Activated CD4-positive, alpha-beta T cell treated with anti-CD3 and anti-CD28 coated beads, Interleukin-10, Interleukin-2, amounts not matched to agents 100 ng/mL and 50 ng/mL, durations not matched to agents 16 hours and 8 hours (primary cell): Measurements from ENCODE around the gene RPRD1B.
"Not testable (repeated sequence)": the region's sequence is repeated elsewhere in the genome, so short reads cannot be mapped to it uniquely, and the experiment has no call there.

ENCODE experiments used
- DNase-seq: peaks from one replicate; pipeline ENCODE4 v3.0.0-alpha.2; 2020

The RPRD1B gene

DNA sequence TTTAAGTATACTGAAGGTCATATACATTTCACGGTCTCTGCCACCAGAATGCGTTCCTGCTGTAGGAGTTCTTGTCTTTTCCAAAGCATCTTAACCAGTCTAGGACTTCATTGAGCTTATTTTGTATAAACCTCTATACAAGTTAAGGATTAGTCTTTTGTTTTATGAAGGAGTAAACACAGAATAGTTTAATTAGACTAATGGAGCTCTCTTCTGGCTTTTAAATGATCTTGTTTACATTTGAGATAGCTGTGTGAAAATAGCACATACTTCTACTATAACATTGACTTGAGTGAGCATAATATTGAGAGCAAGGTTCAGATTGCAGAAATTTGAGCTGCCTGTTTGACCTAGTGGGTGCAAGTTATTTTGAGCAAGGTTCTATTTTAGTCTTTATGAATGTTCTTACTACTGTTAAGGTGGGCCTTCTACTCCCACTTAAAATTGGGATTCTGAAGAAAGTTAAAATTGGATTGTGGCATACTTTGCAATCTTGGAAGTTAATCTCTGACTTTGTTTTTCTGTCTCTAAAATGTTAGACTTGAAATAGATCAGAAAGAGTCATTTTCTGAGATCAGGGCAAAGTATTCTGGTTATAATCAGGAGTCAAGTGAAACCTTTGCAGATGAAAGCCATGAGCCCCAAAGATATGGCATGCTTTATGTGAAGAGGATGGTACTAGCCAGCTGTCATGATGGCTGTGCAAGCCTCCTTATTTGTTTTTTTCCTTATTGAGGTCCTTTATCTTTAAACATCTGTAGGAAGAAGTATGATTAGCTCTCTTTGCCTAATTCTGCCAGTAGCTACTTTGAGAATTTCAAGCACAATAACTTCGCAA, 41.8 kb downstream of the RPRD1B start:
- no peak for DNase-seq

DNA sequence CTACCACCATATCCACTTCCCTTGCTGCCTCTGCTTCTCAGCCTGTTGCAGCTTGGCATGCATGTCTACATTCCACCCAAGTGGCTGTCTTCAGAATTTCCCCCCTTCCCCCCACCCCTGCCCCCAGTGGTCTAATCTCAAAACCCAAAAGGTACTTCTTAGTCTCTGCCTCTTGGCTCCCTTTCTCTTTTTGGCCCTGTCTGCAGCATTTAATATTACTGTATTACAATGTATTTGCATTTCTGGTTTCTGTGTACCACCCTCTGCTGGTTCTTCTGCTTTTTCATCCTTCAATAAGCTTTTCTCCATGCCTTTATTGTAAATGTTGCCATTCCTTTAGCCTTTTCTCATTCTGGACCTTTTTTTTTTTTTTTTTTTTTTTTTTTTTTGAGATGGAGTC, 43.0 kb downstream of the RPRD1B start:
- DNase-seq, result no peak

DNA sequence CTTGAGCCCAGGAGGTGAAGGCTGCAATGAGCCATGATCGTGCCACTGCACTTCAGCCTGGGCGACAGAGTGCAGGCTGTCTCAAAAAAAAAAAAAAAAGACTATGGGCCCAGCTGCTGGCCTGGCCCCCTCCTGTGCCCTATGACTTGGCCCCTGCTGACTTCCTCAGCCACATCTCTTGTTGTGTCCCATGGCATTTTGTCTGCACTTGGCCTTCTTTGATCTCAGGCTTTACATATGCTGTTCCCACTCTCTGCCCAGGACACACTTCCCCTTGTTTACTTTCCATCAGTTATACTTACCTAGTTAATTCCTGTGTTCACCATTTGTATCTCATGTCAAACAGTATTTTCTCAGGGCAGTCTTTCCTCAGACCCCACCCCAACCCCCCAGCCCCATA, 44.5 kb downstream of the RPRD1B start:
- no peak for DNase-seq

DNA sequence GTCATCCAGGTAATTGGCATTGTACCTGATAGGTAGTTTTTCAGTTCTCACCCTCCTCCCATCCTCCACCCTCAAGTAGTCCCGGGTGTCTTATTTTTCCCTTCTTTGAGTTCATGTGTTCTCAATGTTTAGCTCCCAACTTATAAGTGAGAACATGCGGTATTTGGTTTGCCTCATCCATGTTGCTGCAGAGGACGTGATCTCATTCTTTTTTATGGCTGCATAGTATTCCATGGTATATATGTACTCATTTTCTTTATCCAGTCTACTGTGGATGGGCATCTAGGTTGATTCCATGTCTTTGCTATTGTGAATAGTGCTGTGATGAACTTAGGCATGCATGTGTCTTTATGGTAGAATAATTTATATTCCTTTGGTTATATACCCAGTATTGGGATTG, 45.8 kb downstream of the RPRD1B start:
- DNase-seq, result no peak

DNA sequence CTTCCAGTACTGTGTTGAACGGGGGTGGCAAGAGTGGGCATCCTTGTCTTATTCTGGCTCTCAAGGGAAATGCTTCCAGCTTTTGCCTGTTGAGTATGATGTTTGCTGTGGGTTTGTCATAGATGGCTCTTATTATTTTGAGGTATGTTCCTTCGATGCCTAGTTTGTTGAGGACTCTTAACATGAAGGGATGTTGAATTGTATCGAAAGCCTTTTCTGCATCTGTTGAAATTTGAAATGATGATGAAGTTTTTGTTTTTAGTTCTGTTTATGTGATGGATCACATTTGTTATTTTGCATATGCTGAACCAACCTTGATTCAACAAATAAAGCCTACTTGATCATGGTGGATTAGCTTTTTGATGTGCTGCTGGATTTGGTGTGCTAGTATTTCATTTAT, 48.0 kb downstream of the RPRD1B start:
- no peak for DNase-seq

DNA sequence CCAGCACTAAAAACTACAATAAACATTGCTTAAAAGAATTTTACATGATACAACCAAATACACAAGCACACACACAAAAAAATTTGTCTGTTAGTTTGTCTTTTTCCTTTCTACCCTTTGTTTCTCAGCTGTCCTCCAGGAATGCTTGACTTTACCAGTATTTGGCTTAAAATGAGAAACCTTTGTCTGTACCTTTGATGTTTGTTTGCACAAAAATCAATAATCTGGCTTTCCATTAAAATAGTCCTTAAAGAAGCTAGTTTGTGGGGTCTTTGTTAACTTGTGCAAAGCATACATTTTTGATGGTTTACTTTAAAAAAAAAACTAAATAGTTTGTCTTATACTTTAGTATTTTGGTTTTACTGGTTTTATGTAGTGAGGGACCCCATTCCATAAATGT, 49.3 kb downstream of the RPRD1B start:
- DNase-seq, result no peak

DNA sequence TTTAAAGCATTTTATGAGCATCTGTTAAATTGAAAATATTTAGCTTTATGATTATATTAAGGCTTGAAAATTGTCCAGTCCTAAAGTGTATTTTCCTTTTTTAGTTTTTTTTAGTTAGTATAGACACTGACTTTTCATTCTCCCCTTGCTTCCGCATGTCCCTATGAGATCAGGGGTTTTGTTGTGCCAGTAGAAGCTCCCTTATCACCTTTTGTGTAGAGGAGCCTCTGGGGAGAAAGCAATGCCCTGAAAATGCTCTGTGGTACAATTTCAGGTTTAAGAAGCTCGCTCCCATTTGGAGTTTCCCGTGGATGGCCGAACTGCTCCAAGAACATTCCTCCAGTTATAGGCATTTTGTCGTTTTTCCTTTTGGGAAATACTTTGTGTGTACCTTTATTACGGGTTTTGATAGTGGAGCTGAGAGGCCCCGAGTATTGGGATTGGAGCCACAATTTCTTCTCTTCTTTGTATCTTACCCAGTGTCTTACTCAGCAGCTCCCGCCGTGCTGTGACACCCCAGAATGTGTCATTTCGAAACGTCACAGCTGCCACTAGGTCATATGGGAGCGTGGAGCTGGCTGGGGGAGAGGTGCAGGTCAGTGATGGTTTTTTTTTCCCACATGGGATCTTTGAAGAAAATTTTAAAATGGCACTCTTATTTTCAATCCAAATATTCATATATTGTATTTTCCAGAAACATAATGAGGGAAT, 49.9 kb downstream of the RPRD1B start:
- no peak for DNase-seq

DNA sequence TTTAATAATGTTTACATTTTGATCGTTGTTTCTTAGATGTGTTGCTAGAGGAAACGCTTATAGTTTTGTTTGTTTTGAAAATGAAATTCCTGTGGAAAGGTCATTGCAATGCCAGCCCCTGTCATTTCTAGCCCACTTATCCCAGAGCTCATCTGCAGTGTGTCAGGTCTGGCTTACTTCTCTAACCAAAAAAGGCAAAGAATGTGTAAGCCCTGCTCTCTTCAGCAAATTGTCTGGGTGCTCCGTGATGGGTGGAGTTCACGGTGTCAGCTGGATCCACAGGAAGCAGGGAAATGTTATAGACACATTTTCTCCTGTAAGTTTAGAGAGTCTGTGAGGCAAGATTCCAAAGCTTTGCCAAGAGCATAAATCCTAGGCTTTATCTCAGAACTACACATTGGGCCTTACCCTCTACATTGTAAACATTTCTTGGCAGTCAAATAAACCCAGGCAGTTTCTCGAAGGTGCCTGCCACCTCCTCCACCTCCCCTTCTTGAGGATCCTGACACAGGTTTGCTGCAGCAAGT, 50.9 kb downstream of the RPRD1B start:
- no peak for DNase-seq

DNA sequence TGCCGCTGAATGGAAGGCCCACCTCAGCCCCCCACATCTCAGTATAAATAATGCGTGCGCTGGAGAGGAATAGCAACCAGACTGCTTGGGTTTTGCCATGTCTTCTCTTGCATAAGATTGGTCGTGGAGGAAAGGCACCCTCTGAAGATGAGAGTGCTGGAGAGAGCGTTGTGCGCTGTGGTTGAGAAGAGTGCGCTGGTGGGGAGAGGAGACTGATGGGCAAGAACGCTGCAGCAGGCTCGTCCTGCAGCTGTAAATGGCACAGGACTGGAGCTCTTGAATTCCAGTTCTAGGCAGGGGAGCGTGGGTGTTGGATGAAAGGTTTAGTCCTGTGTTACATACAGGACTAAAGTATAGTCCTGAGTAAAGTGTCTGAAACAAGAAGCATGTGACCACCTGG, 51.5 kb downstream of the RPRD1B start:
- no peak for DNase-seq

DNA sequence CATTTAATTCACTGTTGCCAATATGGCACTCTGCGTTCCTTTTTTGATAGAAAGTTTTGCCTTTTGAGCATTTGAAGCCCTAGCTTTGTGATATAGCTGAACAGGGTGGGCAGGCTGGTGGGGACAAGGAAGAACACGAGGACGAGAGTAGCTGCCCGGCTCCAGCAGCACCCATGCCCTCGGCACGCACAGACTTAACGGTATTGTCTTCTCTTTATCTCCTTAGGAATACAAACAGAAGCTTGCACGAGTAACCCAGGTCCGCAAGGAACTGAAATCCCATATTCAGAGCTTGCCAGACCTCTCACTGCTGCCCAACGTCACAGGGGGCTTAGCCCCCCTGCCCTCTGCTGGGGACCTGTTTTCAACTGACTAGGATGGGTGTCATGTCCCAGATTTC, 56.0 kb downstream of the RPRD1B start:
- DNase-seq, result no peak

DNA sequence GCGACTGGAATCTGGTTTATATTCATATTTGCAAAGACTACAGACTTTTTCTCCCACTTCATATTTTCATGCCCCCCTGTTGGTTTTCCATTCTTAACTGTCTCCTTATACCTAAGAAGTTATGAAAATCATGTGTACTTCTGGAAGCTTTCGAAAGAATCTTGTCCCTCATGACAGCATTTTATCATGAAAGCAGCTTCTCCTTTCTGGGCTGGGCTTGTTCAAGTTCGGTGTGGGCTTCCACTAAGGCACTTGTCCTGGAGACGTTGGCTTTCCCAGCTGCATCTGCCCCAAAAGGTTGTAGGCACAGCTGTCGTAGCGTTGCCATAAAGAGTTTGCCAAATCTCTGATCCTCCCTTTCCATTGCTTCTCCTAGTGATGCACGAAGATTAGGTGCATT, 56.5 kb downstream of the RPRD1B start:
- DNase-seq, result no peak

DNA sequence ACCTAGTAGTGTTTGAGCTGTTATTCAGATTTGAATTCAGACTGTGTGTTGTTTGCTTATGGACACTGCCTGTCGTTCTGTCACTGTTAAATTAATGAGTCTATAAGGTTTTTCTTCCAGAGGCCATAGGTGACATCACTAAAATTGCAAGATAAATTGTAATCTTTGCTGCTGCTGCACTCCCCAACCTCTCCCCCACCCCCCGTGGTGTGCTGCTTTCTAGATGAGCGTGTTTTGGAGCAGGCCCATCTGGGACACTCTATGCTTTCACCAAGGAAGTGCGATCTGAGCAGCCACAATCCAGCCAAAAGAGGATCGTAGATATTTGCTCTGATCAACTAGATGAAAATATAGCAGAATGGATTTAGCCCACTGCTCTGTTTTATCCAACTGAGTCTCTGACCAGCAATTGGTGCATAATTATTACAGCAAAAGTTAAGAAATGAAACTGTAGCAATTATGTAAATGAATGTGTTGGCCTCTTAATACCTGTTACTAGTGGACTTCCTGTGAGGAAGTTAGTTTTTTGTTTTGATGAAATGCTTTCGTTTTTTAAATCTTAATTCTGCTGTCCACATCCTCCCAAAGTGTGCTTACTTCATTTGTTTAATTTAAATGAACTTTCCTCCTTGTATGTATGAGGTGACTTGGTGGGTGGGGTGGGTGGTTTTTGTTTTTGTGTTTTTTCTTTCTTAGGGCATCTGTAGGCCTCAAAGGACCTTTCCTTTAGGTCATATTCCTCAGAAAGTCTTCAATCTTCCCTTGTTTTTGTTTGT, 58.1 kb downstream of the RPRD1B start:
- peak; percentile 26 for DNase-seq

DNA sequence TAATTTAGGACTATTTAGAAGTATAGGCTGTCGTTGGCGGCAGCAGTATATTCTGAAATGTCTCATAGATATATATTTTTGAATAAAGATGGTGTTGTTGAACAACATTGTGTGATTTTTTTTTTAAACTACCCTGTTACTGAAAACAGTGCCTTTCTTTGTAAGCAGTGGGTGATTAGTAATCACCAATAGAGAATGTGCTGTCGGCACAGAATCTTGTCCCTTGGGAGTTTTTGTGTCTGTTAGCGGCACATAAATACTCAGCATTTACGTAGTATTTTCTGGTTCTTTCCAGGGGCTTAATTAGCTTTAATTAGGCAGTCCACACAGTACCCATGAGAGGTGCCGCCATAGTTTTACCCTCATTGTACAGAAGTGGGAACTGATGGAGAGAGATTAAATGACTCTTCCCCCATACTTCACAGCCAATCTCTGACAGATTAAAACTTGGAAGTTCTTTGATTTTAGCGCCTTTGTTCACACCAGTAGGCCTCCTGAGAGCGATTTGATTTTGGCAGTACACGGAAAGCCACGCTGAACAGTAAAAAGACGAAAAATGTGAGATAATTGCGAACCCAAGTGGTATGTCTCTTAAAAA, 58.8 kb downstream of the RPRD1B start:
- DNase-seq, result no peak

DNA sequence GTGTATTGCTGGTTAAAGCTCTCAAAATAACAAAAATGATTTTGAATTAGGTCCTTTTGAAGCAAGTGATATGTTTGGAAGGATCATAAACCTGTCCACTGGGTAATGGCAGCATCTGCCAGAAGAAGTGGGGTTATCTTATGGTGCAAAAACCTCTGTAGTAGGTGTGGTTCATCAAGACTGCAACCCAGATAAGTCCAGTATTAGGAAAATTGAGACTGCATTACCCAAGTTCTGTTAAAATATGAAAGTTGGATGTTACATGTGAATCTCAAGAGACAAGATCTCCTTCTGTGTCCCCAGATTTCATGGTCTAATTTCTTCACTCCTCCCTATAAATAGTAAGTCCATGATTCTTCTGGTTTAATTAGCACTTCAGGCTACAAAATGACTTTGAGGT, 59.4 kb downstream of the RPRD1B start:
- no peak for DNase-seq

DNA sequence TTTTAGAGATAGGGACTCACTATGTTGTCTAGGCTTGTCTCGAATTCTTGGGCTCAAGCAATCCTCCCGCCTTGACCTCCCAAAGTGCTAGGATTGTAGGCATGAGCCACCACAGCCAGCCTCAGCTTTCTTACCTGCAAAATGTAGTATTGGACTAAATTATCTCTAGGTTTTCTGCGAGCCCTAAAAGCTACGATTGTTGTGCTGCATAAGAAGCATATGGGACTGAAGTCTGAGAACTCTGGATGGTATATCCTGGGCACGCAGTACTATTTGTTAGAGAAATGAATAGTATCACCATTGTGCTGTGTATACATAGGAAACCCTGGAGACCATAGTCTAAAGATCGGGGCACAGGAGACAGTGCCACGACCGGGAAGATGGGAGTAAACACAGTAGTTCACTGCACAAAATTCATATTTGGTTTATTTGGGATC, 60.1 kb downstream of the RPRD1B start:
- DNase-seq, result no peak

DNA sequence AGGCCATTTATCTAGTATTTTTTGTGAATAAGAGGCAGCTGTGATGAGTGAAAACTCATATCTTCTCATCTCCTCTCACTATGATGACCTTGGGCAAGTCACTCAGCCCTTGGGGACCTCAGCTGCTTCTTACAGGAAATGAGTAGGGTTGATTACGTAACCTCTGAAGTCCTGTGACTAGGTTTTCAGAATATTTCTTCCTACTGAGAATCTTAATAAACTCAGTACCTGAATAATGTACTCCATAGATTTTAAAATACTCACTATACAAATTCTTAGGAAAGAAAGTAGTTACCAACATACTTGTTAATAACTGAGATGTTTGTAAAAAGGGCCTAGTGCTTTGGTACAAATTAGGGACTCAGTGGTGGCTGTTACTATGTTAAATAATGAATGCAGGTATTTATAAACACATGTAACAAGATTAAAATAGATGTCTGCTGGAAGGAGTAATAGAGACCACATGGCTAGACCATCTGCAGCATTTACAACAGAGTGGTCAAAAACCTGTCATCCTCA, 60.9 kb downstream of the RPRD1B start:
- peak; percentile 89 for DNase-seq

DNA sequence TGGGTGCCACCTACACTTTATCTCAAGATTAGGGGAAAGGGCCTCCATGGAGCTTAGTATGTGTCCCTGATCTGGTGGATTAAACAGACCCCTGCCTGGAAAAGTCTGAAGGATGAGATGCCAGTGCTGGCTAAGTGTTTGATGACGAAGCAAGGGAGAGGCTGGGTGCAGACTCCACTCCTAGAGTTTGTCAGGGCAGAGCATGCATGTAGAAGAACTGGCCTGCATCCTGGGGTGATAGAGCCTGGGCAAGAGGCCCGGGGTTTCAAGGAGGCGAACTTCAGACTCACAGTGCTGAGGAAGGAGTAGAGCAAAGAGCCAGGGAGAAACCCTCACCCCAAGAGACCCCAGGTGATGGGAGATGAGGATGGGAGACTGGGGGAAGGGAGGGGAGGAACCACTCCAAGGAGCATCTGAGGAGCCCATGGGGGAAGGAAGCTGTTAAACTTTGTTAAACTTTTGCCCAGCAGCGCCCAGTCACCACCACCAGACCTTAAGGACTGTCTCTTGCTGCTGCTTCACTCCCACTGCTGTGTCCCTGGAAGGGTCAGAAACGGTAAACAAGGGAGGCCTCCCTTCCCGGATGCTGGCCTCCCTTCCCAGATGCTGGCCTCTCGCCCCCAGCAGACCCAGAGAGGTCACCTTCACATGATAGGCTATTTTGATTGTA, 61.6 kb downstream of the RPRD1B start:
- no peak for DNase-seq

DNA sequence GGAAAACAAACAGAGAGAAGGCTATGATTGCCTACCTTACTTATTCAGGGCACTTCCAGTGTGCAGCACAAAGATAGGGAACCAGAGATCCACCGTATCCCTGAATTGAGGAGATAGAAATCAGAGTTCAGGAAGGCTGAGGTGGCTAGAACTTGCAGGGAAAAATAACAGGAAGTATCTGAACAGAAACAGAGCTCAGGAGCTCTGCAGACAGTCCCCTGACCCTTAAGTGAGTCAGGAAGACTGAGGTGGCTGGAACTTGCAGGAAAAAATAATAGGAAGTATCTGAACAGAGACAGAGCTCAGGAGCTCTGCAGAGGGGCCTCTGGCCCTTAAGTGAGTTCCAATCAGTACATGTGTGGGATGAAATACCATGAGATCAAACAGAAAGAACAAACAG, 65.4 kb downstream of the RPRD1B start:
- no peak for DNase-seq

DNA sequence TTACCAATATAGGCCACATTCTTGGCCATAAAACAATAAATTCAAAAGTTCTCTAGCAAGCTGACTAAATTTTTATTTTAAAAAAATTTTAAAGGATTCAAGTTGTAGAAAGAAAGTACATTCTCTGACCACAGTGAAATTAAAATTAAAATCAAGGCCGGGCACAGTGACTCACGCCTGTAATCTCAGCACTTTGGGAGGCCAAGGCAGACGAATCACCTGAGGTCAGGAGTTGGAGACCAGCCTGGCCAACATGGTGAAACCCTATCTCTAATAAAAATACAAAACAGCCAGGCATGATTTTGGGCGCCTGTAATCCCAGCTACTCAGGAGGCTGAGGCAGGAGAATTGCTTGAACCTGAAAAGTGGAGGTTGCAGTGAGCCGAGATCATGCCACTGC, 68.7 kb downstream of the RPRD1B start:
- not testable (repeated sequence) for DNase-seq

DNA sequence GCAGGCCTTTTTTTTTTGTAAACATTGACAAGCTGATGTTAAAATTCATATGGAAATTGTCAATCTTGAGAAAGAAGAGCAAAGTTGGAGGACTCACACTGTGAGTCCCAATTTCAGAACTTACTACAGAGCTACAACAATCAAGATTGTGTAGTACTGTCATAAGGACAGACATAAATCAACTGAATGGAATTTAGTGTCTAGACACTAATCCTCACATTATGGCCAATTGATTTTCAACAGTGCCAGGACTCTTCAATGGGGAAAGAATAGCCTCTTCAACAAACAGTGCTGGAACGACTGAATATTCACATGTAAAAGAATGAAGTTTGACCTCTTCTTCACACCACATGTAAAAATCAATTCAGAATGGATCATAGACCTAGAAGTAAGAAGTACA, 70.7 kb downstream of the RPRD1B start:
- no peak for DNase-seq

DNA sequence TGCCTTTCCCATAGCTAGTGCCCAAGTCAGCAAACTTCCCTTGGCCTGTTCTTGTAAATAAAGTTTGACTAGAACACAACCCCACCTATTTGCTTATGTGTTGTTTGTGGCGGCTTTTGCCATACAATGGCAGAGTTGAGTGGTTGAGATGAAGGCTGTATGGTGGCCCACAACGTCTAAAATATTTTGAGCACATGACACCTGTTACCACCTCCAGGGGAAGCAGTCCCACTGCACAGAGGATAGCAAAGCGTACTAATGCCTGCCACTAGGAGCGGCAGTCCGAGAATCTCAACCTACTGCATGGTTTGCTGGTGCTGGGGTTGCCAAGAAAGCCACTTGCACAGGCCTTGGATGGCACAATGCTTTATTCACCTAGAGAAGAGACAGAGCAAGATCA, 72.9 kb downstream of the RPRD1B start:
- no peak for DNase-seq

DNA sequence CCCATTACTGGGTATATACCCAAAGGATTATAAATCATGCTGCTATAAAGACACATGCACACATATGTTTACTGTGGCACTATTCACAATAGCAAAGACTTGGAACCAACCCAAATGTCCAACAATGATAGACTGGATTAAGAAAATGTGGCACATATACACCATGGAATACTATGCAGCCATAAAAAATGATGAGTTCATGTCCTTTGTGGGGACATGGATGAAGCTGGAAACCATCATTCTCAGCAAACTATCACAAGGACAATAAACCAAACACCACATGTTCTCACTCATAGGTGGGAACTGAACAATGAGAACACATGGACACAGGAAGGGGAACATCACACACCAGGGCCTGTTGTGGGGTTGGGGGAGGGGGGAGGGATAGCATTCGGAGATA, 73.8 kb downstream of the RPRD1B start:
- DNase-seq, result not testable (repeated sequence)
